Fibroblast of mammary gland (primary cell): ENCODE results near the gene BOD1.

ENCODE experiments used
- DNase-seq: peaks from one replicate; pipeline ENCODE4 v3.0.0-alpha.2; 2010; ENCODE audit warnings: low read depth
- H3K4me3 ChIP-seq: 2 replicates; pipeline ENCODE4 v1.5.1; 2011; ENCODE audit warnings: low read depth, mild to moderate bottlenecking, low read length, moderate library complexity; ENCODE audit not compliant: control insufficient read depth
- TF ChIP-seq, protein P1 (sequence below): conservative IDR thresholded peaks from 2 replicates; pipeline ENCODE4 v1.5.1; 2011; ENCODE audit warnings: low read depth, low read length, inconsistent platforms; ENCODE audit not compliant: control insufficient read depth, insufficient read depth

BOD1 gene

DNA sequence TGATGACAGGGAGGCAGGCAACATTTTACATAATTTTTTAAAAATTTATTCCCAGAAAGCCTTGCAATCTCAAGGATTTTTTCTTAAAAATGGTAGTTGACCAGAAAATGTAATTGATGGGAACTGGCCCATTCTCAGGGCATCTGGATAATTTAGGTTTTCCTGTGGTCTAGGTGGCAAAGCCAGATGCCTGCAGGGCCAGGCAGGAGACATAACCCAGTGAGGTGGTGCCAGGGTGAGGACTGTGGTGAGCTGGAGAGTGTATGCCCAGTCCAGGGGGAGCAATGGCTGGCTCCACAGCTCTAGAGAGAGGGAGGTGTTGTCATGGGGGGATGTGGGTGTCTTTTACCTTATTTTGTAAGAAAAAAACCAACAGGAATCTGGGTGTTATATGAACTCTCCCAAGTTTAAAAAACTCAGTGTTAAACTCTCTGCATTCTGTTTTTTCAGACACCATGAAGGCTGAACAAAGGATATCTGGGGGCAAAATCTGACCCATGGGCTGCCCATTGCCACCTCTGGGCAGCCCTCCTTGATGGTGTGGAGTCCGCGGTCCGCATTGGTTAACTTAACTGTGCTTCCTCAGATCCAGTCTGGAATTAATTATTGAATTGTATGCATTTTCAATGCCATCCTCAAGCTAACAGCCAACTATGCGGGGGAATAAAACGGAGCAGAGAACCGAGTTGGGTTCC, 43.9 kb downstream of the BOD1 start:
- peak; percentile 5 for DNase-seq
- TF ChIP-seq, protein P1, sequence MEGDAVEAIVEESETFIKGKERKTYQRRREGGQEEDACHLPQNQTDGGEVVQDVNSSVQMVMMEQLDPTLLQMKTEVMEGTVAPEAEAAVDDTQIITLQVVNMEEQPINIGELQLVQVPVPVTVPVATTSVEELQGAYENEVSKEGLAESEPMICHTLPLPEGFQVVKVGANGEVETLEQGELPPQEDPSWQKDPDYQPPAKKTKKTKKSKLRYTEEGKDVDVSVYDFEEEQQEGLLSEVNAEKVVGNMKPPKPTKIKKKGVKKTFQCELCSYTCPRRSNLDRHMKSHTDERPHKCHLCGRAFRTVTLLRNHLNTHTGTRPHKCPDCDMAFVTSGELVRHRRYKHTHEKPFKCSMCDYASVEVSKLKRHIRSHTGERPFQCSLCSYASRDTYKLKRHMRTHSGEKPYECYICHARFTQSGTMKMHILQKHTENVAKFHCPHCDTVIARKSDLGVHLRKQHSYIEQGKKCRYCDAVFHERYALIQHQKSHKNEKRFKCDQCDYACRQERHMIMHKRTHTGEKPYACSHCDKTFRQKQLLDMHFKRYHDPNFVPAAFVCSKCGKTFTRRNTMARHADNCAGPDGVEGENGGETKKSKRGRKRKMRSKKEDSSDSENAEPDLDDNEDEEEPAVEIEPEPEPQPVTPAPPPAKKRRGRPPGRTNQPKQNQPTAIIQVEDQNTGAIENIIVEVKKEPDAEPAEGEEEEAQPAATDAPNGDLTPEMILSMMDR: no peak
- H3K4me3 ChIP-seq: peak overlapping the region; percentile 29

DNA sequence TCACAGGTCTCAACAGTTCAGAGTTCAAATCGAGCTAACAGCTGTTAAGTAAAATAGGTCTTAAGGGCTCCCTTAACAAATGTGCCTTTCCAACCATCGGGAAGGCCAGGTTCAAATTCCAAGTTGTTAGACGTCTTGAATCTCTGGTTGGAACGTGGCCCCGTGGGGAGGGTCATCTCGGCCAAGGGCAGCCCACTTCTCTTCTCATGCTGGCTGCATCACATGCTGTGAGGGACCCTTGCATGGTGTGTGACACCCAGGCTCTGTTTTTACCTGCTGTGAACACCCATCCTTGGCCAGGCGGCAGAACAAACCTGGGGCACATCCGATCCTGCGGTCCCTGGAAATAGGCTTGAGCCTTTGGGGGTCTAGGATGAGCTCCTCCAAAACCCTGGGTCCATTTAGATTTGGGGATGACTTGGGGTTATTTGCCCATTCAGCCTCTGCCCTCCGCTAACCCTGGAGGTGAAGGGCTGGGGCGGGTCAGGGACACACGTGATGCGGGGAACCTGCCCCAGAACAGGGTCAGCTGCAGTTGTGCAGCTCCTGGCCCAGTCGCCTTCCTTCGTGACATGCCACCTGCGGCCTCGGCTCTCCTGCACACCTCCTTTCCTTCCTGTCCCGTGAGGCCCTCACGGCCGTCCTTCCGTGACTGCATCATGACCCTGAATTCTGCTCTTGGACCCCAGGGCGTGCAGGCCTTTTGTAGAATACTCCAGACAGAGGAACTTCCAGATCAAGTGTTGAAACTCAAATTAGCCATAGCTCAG, 45.9 kb downstream of the BOD1 start:
- TF ChIP-seq, protein P1: no peak

DNA sequence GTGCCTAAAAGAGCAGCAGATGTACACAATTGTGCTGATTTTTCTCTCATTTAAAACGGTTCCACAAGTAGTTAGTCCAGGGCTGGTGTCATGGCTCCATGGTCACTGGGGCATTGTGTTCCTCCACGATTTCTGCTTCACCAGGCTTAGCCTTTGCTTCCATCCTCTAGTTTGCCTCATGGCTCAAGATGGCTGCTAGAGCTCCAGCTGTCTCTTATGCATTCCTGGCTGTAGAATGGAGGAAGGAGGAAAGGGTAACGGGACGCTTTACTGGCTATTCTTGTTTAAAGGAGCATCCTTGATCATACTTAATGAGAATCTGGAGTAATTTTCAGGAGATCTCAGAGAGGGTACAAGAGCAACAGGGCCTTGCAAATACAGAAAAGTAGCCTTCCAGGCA, 47.7 kb downstream of the BOD1 start:
- no peak overlapping the region for H3K4me3 ChIP-seq
- TF ChIP-seq, protein P1: no peak
- DNase-seq: no peak

More for the DNA sequence above, 45.9 kb downstream of the BOD1 start:
- H3K4me3 ChIP-seq: no peak overlapping the region
- no peak for DNase-seq

DNA sequence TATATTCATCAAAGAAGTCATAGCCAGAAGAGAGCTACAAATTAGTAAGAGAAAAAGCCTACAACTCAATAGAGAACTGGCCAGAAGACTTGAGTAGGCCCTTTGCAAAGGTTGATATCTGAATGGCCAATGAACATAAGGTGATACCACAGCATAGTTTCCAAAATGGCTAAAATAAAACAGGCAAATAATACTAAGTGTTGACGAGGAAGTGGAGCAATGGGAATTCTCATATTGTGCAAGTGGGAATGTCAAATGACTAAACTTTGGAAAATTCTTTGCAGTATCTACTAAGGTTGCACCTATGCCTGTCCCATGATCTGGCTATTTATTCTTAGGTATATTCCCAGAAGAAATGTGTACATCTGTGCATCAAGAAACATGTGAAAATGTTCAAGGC, 48.3 kb downstream of the BOD1 start:
- DNase-seq: no peak
- TF ChIP-seq, protein P1: no peak
- H3K4me3 ChIP-seq: no peak overlapping the region

DNA sequence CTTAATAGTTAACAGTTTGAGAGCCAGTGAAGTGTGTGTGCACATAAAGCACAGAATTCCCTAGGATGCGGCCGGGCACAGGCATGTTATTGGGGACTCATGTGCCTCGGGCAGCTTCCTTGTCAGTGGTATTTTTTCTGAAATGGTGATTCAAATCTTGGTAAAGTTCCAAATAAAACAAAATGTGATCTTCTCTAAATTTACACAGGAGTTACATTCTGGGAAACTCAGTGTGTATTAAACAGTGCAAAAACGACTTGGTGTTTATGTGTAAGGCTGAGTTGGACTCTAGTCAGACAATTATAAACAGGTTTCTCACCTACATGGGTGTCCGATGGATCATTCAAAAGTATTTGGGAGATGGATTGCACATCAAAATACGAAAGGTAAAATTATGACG, 48.9 kb downstream of the BOD1 start:
- peak; percentile 58 for DNase-seq
- TF ChIP-seq, protein P1: no peak
- no peak overlapping the region for H3K4me3 ChIP-seq

DNA sequence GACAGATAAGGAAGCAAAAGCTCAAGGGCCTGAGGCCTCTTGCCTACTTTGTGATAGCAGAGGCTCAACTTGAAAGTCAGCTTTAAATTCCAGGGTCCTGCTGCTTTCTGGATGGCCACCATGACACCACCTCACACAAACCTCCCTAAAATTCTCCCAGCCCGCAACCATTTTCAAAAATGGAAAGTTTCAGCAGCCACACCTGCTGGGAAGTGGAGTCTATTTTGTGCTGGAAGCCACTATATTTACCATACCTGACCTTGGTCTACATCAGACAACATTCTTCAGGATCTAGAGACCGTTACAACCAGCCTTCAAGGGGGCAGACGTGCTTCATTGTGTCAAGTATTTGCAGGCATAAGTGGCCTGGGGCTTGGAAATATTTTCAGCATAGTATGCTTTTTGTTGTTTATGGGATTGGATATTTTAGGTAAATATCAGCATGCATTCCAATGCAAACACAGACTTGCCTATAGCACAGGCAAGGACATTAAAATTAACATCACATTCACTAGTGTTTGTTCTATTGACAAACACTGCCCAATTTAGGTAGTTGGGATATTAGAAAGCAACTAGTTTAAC, 50.9 kb downstream of the BOD1 start:
- no peak for DNase-seq
- TF ChIP-seq, protein P1: no peak
- H3K4me3 ChIP-seq: no peak overlapping the region
